NCI-H2227 (cell line): Measurements from ENCODE around the gene ELOVL2.

ENCODE experiments used
- DNase-seq: peaks from one replicate; lab custom pipeline; 2025; ENCODE audit not compliant: unreplicated experiment; lab: John Stamatoyannopoulos, UW

The ELOVL2 gene

DNA sequence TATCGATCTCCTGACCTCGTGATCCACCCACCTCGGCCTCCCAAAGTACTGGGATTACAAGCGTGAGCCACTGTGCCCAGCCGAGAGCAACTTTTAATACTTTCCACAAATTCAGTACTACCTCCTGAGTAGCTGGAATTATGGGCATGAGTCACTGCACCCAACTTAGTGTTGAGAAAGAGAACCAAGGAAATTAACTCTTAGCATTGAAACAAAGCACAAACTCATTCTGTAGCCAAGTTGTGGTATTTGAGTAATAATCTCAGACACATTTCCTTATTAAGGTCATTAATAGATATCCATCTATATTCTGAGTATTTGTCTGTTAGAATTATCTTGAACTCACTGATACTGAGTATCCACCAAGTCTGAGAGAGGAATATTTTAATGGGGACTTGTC lies 14.3 kb upstream of the ELOVL2 start:
- DNase-seq, result no peak

DNA sequence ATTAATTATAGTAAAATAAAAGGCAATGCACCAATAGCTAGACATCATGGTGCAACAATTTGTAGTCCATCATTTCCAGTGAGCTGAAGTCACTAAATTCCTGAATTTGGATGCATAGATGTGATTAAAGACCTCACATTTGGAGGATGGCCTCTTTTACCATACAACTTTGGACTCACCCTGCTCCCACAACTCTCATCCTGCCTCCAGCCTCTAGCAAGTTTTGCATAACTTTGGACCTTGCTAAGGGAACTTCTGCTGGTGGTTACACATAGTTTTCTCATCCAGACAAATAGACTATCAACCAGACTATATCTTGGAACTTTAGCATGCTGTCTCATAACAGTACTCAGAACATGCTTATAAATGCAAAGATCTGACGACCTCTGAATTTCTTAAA lies 12.8 kb upstream of the ELOVL2 start:
- DNase-seq, result no peak

DNA sequence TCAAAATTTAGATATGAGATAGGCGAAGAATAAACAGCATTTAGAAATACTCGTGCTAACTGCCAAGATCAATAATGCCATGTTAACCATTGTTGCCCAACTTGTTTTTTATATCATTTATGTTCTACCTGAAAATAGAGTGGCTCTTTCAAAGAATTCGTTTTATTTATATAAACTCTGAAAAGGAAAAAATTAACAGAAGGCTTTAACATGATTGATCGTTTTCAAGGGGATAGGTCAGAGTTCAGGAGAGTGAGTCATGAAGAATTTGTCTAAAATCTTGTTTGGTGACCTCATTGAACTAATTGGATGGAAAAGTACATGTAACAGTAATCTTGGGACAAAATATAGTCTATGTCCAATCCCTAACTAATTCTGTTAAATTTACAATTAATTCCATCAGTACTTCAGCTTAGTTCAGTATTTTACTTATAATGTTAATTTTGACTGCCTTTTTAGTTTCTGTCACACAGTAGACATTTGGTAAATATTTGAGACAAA lies 11.1 kb upstream of the ELOVL2 start:
- no peak for DNase-seq

DNA sequence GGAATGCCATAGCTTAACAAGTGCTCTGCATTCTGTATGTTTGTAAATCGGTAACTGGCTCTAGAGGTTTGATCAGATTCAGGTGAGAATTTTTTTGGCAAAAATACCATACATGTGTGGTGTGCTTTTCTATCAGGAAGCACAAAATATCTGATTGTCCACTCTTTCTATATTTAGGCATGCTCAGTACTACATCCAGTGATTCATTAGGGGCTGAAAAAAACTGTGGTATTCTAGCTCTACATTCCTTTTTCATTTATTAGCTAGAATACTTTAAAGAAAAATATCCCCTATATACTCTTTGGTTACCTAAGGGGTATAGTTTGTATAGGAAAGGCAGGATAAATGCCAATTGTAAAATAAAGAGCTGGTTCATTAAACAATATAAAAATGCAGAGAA lies 10.6 kb upstream of the ELOVL2 start:
- no peak for DNase-seq

DNA sequence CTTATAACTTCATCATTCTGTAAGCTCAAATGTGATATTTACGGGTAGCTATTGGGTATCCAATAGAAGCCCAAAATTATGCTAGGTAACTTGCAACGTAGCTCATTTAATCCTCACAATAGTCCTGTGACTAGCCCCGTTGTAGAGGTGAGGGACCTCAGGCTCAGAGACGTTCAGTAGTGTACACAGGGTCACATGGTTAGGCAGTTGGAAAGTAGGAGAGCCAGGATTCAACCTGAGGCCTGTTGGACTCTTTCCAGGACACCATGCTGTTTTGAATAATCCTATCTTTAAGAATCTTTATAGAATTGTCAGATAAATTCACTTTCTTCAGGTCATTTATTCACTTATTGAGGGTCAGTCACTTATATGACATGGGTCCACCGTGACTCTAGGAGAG lies 9.2 kb upstream of the ELOVL2 start:
- DNase-seq, result no peak

DNA sequence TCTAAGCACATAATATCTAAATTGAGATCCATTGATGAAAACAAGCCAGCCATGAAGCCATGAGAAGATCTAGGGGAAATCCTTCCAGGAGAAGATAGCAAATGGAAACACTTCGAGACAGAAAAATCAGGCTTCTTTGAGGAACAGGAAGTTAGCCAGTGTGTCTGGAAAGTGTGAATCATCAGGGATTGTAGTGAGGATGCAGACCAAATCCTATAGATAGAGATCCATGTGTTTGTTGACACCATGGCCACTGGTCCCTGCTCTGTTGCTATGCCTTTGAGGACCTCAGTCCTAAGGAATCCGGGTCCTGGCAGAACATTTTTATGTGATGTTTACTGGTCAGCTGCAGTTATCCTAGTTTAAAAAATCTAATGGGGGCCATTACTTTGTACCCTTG lies 6.6 kb upstream of the ELOVL2 start:
- DNase-seq, result no peak

DNA sequence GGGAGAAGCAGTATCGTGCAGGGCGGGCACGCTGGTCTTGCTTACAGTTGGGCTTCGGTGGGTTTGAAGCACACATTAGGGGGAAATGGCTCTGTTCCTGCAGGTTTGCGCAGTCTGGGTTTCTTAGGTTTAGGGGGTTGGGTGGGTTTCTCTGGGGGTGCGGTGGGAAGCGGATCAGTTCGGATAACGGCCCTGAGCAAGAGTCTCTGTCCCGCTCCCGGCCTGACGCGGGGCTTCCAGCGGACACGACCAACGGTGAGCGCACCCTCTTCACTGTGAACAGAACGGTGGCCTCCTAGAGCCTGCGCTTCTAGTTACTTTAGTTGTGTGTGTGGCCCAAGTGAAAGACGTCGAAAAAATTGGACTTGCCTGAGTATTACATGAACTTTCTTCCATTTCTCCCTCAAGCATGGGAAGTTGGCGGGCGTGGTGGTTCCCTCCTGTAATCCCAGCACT lies 635 bp upstream of the ELOVL2 start:
- no peak for DNase-seq

DNA sequence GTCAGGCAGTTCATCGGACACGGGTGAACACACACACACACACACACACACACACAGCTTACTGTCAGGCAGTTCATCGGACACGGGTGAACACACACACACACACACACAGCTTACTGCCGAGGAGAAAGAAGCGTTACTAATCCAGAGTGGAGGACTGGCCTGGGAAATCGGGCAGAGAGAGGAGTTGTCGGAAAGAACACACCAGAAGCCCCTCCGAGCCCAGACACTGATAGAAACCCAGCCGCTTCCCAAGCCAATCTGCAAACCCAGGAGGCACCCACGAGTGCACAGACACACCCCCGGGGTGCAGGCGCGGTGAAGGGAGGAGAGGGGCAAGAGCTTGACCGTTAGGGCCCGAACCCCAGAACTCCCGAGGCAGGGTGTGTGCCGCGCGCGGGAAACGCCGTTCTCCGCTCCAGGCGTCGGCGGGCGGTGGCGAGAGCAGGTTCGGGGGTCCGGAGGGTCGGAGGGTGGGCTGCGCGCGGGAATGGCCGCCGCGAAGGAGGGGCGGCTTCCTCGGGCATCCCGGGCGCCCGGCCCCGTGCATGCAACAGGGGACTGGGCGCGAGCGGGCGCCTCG lies 636 bp downstream of the ELOVL2 start:
- DNase-seq, result peak; percentile 66

DNA sequence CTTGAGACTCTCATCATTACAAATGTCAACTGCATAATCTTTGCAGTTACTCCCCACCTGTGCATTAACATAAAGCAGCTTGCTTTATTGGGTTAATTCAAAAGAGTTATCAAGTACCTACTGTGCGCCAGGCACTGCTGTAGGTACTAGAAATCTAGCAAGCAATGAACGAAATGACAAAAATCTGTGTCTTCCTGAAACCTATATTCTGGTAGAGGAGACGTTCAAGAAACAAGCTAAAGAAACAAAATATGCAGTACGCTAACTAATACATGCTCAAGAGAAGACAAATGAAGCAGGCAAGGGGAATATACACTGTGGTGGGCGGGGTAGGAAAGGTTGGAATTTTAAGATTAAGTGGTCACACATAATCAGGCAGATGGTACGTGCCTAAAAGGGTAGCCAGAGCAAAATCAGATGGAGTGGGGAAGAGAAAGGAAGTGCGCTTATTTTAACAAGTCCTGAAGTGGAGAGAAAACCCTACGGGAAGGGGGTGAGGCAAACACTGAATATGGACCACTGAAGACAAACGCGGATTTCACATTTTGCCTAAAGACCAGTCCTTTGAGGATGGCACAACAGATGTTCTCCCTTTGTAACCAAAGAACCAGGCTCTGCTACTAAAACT lies 1.2 kb downstream of the ELOVL2 start:
- DNase-seq, result no peak

DNA sequence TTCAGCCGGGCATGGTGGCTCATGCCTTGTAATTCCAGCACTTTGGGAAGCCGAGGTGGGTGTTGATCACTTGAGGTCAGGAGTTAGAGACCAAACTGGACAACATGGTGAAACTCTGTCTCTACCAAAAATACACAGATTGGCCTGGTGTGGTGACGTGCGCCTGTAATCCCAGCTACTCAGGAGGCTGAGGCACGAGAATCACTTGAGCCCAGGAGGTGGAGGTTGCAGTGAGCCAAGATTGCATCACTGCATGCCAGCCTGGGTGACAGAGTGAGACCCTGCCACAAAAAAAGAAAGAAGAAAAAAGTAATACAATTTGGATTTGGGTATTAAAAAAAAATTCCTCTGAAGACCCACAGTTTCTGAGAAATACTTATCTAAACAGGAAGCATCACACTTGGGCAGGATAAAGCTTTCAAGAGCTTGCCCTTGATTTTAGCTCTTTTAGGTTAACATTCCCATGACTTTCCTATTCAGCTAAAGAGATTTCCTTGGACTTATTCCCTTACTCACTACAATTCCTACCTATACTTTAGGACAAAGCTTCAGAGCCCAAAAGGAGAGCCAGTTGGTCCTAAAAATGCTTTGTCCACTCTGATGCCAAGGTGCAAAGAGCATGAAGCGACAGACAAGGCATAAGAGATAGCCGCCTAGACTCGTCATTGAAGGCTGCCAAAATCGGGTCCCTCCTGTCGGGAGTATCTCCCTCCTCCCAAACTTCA lies 1.9 kb downstream of the ELOVL2 start:
- DNase-seq, result no peak

DNA sequence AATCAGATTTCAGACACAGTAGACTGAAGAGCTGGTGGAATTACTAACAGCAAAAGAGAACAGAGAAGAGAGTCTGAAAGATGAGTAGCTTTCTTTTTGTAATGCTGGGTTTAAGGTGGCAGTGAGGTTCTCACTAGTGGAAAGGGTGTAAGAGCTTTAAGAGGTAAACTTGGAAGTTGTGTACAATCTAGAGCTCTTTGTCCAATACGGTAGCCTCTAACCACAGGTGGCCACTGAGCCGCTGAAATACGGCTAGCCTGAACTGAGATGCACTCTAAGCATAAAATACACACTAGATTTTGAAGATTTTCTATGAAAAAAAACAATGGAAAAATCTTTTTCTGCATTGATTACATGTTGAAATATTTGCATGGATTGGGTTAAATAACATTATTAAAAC lies 4.0 kb downstream of the ELOVL2 start:
- DNase-seq, result no peak

DNA sequence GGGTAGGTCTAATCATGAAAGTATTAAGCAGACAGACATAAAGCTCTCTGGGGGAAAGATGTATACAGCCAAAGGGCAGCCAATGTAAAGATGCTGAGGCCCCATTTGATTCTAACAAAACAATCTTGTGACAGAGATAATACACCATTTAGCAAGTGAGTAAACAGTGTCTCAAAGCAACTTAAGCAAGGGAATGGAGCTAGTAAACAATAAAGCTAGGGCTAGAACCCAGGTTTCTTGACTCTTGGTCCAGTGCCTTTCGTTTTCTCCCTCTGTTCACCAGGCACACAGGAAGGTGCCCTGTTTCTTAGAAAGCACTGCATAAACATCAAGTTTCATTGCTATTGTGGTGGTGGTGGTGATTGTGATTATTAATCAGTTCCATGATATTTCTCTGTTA lies 5.1 kb downstream of the ELOVL2 start:
- DNase-seq, result no peak

DNA sequence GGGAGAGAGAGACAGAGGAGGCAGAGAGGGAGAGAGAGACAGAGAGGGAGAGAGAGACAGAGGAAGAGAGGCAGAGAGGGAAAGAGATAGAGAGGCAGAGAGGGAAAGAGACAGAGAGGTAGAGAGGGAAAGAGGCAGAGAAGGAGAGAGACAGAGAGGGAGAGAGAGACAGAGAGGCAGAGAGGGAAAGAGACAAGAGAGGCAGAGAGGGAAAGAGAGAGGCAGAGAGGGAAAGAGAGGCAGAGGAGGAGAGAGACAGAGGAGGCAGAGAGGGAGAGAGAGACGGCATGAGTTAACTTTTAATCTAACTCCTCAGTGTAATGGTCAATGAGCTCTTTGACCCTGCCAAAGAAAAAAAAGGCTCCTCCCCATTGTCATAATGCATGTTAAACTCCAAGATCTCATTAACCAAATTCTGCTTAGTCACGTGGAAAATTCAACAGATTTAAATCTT lies 7.1 kb downstream of the ELOVL2 start:
- DNase-seq, result no peak

DNA sequence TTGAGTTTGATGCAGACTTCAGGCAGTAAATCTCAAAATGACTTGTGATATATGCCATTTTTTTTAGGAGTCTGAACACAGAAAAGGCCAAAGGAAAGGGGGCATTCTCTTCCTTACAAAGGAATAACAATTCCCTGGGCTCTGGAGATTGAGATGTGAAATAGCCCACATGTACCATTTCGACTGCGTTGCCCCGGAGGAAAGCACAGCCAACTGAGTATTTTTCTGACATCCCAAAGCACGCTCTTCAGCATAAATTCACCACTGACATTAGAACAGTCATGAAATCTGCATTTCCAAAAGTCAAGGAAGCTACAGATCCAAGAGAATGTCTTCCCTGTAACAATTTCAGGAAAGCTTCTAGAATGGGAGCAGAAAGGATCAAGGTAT lies 7.8 kb downstream of the ELOVL2 start:
- DNase-seq, result no peak

DNA sequence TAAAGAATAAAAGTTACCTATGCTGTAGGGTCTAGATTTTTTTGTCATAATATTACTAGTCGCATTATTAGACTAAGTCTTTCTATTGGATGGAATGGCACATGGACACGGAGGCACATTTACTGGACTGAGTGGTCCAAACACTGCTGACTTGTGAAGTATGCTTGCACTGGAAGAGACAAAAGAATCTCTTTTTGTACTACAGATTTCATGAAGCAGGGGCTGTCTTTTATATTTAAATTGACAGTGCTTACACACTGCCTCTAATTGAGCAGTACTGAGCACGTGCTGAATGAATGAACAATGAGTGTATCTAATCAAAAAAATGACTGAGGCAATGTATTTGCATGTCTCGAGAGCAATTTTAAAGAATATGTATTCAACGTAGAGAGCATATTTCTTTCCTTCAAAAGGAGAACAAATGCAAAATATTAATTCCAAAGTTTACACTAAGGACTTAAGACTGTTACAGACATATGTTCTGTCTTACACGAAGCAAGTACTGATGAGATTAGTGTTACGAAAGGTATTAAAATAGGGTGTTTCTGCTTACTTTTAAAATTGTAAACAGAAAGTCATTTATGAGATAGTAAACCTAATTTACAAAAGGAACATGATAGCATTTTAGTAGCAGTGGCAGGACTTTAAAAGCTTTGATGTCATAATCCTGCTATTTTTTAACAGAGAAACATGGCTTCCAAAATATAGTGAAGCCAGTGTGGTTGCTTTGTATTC lies 8.3 kb downstream of the ELOVL2 start:
- DNase-seq, result no peak

DNA sequence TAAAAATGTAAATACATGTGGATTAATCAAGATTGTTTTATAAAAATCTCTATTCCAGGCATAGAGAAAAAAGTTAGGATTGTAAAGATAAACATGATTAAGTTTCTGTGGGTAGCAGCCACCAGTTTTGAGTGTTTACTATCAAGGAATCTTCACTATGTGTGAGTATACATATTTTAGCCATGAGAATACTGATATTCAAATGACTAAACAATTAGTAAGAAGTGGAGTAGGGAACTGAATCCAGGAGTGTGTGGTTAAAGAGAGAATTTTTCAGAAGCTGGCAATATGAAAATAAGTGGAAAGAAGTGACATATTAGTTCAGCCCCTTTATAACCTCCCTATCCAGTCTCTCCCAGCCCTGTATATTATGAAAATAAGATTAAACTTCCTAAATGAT lies 10.3 kb downstream of the ELOVL2 start:
- DNase-seq, result no peak

DNA sequence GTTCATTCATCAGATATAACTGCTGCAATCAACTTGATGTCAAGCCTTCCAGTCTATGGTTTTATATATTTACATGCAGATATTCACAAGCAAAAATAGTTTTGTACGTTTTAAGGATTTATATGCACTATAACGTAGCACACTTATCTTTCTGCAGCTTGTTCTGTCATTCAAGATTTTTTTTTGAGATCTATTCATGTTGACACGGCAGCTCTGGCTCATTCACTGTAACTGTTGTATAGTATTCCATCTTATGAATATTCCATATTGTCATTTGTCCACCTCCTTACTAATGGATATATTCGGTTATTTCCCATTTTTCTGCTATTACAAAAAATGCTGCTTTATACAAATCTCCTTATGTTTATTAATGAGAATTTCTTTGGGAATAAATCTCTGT lies 13.2 kb downstream of the ELOVL2 start:
- DNase-seq, result no peak

DNA sequence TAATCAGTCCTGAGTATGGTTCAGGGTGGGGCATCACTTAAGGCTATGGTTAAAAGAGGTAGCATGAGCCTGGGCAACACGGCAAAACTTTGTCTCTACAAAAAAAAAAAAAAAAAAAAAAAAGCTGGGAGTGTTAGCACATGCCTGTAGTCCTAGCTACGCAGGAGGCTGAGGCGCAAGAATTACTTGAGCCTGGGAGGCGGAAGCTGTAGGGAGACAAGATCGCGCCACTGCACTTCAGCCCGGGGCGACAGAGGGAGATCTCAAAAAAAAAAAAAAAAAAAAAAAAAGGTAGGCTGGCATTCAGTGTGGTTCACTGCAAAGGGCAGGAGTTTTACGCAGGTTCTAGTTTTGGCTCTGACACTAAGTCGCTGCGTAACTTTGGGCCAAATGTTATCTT lies 15.1 kb downstream of the ELOVL2 start:
- no peak for DNase-seq

DNA sequence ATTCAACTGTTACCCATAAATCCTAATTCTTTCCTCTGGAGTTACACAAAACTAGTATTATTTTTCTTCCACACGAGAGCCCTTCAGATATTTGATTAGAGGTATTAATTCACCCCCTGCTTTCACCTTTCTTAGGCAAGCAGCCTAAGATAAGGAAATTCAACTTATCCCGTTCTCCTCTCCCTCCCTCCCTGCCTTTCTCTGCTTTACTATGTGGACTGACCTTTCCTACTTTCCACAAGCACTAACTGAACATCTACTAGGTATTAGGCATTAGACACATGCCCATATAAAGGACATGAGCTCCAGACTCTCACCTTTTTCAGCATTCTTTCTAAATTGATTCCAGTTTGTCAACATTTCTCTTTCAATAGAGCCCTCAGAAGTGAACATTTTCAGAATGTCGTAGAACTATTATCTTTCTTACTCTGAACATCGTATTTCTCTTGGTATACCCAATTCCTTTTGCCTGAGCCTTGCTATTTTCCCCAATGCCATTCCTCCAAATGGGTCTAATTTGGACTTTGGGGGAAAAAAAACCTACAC lies 16.5 kb downstream of the ELOVL2 start:
- no peak for DNase-seq

DNA sequence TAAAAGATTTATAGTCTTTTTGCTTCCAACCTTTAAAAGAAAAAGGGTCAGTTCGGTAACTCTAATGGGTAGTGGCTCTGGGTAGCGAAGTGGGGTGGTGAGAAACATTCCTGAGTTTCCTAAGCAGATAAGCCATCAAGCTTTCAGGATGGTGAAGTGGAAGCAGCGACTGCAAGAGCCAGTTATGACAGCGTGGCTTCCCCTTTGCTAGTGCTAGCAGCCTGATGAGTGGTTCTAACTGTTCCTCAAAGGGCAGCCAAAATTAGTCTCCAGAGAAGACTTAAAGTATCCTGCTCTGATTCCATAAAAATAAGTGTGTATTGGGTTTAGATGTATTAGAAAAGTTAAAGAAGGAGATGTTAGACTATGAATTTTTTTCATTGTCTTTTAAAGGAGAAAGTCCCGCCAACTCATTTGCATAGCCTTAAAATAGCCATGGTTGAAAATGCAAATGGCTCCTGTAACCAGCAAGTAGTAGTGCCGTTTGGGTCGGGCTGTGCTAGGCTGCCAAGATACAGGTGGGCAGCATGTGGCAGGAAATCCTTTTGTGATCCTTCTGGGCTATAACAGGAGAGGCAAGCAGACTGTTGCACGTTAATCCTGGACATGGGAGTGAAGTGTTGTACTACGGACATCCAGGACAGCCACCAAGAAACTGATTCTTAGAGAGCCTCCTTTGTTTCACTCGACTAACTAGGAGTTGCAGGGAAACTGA lies 18.0 kb downstream of the ELOVL2 start:
- no peak for DNase-seq

DNA sequence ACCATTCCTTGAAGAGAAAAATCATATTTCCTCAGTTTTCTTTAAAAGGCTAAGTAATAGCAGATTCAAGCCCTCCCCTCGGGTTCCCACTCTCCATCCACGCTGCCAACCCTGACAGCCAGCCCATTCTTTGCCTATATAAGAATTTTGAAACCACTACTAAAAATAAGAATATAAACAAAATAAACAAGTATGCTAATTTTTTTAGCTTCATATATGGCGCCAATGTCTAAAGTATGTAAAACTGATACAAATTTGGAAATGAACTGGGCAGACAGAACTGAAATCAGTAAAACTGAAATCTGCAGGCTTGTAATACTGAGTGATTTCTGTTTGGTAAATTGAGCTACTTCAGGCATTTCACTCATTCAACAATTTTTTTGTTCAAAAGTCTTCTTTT lies 19.0 kb downstream of the ELOVL2 start:
- DNase-seq, result no peak
